Gastroesophageal sphincter (tissue), 4 donors: ENCODE measurements around the gene MGAT5B. TPM values are rescaled to one million over a fixed set of nuclear protein-coding genes. Genes with fewer than 3 reads are reported as not detected.

Source experiments
- ATAC-seq: fragments of 150-250 bp; one replicate; pipeline ENCODE4 v1.9.1; 2016; ENCODE audit warnings: mild to moderate bottlenecking, moderate library complexity
- H3K27ac ChIP-seq, 4 donors: fragments of 200-600 bp; sonication (generic) in 3 of 4; 1 replicate in 3 of 4; 2 replicates in 1 of 4; pipeline ENCODE4 v1.5.1; 2016 to 2019
- H3K27me3 ChIP-seq: fragments of 200-600 bp; sonication (generic); one replicate; pipeline ENCODE4 v1.5.1; 2019
- H3K36me3 ChIP-seq, 2 donors: fragments of 200-600 bp; sonication (generic); one replicate each; pipeline ENCODE4 v1.5.1; 2019; ENCODE audit warnings: control low read depth in 1 of 2
- H3K4me1 ChIP-seq, 3 donors: fragments of 200-600 bp; sonication (generic); 1 replicate in 2 of 3; 2 replicates in 1 of 3; pipeline ENCODE4 v1.5.1; 2016 to 2019; ENCODE audit warnings: control low read depth in 2 of 3
- H3K4me3 ChIP-seq, 2 donors: fragments of 200-600 bp; sonication (generic); one replicate each; pipeline ENCODE4 v1.5.1; 2019; ENCODE audit warnings: mild to moderate bottlenecking in 1 of 2, moderate library complexity in 1 of 2
- H3K9me3 ChIP-seq, 3 donors: fragments of 200-600 bp; sonication (generic); one replicate each; pipeline ENCODE4 v1.5.1; 2017 to 2019; ENCODE audit warnings: control low read depth in 2 of 3
- EP300 ChIP-seq: sonication (generic); formaldehyde crosslinking; IDR thresholded peaks from one replicate; pipeline ENCODE4 v1.6.1; 2017; ENCODE audit warnings: antibody characterized with exemption, mild to moderate bottlenecking
- POLR2A ChIP-seq, 2 donors: fragments of 450-650 bp; IDR thresholded peaks; one replicate each; pipeline ENCODE4 v1.6.1; 2017; ENCODE audit warnings: antibody characterized with exemption in 2 of 2, mild to moderate bottlenecking in 2 of 2, moderate library complexity in 1 of 2
- POLR2AphosphoS5 ChIP-seq: sonication (generic); formaldehyde crosslinking; IDR thresholded peaks from one replicate; pipeline ENCODE4 v1.6.1; 2017; ENCODE audit warnings: antibody characterized with exemption
- WGBS, 2 donors: methylation state at CpG; one replicate each; pipeline ENCODE4 v1.1.5; 2018; ENCODE audit warnings: low coverage in 1 of 2; 5-methylcytosine and 5-hydroxymethylcytosine counted together
- total RNA-seq, 4 donors: library from RNA; depleted of rRNA; stranded (reverse); fragments of >200 nt; gene quantifications; one replicate each; pipeline ENCODE4 v1.1.0, GENCODE V29; 2016
- TF ChIP-seq, protein P1 (sequence below), 4 experiments: fragments of 200-600 bp in 2 of 4; fragments of 450-650 bp in 2 of 4; sonication (generic) in 1 of 4; IDR thresholded peaks; one replicate each; pipeline ENCODE4 v1.5.1; 2017 to 2019; ENCODE audit warnings: antibody characterized with exemption in 4 of 4, mild to moderate bottlenecking in 2 of 4, moderate library complexity in 2 of 4

Gene MGAT5B
- total RNA-seq, 4 donors from 2014 or later, result 0.12 to 0.81 (median 0.29) TPM

DNA sequence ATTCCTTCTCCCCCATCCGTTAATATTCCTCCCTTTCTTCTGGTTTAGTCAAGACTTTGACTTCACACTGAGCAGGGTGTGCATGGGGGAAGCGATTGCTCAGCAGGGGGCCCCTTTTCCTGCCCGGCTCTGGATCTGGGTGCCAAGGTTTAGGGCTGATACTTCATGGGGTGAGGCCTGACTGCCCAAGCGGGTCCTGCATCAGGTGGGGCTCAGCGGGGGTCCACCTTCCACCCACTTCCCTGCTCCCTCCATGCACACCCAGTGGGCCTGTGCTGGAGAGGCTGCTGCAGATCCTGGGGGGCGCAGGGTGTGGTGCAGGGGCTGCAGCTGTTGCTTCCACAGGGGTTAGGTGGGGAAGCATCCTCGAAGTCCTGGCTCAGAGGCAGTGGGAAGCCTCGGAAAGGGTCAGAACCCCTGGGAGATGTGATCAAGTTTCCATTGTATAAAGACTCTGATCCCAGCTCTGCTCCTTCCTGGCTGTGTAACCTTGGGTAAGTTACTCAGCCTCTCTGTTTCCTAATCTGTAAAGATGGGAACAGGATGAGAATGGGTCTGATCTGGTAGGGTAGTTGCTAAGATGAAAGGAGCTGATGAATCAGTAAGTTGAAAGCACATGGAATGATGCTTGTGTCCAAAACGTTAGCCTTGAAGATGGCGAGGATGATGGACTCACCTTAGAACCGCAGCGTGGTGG is 53.3 kb downstream of the MGAT5B start:
- ATAC-seq, result no peak
- H3K4me3 ChIP-seq, result no peak overlapping the region
- TF ChIP-seq, protein P1, sequence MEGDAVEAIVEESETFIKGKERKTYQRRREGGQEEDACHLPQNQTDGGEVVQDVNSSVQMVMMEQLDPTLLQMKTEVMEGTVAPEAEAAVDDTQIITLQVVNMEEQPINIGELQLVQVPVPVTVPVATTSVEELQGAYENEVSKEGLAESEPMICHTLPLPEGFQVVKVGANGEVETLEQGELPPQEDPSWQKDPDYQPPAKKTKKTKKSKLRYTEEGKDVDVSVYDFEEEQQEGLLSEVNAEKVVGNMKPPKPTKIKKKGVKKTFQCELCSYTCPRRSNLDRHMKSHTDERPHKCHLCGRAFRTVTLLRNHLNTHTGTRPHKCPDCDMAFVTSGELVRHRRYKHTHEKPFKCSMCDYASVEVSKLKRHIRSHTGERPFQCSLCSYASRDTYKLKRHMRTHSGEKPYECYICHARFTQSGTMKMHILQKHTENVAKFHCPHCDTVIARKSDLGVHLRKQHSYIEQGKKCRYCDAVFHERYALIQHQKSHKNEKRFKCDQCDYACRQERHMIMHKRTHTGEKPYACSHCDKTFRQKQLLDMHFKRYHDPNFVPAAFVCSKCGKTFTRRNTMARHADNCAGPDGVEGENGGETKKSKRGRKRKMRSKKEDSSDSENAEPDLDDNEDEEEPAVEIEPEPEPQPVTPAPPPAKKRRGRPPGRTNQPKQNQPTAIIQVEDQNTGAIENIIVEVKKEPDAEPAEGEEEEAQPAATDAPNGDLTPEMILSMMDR (IDR thresholded peaks at IDR 0.05), result no peak
- TF ChIP-seq EP300 (no peak), POLR2AphosphoS5 (no peak), POLR2A (IDR thresholded peaks at IDR 0.05) (no peak)
- H3K27me3 ChIP-seq, result peaks cover 72% of the 10 kb centered on the region
- H3K4me1 ChIP-seq, result peaks cover 0 to 10% (median 4%) of the 10 kb centered on the region in 3 donors
- no peak overlapping the region for H3K27ac ChIP-seq
- H3K9me3 ChIP-seq, result no peaks in the 10 kb centered on the region
- H3K36me3 ChIP-seq, result no peaks in the 10 kb centered on the region
- 81% methylated on average over 5 of the region's 12 CpGs; no CpG with 5 or more reads in 1 of the 2 donors for WGBS, 2 donors

DNA sequence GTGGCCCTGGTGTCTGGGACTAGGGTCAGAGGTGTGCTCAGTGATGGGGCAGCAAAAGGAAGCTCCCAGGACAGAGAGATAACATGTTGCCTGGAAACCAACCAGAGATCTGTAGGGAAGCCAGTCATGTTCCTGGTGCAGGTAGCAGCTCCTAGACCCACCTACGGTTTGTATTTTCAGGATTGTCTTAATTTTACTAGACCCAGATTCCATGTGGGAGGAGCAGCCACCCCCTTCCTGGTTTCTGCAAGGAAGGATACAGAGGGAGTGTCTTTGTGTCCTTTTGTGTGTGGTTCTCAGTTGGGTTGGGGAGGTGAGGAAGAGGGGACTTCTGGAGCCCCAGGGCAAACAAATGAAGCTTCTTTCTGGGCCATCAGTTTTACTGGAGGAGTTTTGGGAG is 53.9 kb downstream of the MGAT5B start:
- WGBS, 2 donors, result 20% methylated on average over 1 of the region's 1 CpG; no CpG with 5 or more reads in 1 of the 2 donors
- TF ChIP-seq POLR2A (IDR thresholded peaks at IDR 0.05) (no peak), POLR2AphosphoS5 (no peak), EP300 (no peak)
- TF ChIP-seq, protein P1 (IDR thresholded peaks at IDR 0.05), result no peak

DNA sequence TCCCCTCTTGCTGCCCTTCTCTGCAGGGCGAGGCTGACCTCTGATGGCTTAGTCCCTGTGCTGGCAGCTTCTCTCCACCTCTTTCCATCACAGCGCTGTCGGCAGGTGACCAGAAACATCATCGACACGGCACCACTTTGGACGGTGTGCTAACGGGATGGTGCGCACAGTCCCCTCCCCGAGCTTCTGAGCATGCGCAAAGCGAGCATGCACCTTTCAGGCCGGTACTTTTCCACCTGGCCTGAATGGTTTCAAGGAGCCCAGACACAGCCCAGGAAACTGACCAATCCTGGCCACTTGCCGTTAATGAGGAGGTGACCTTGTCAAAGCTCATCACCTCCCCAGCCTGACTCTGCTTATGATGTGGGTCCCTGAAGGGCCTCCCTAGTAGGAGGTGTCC is 54.8 kb downstream of the MGAT5B start:
- no peak overlapping the region for H3K4me3 ChIP-seq
- no peaks in the 10 kb centered on the region for H3K9me3 ChIP-seq
- H3K4me1 ChIP-seq, result peaks cover 0 to 10% (median 4%) of the 10 kb centered on the region in 3 donors
- peaks cover 61% of the 10 kb centered on the region for H3K27me3 ChIP-seq
- no peak for TF ChIP-seq EP300
- no CpG with 5 or more reads among the region's 13 CpGs for WGBS, 2 donors
- no peak for ATAC-seq
- no peaks in the 10 kb centered on the region for H3K36me3 ChIP-seq
- H3K27ac ChIP-seq, result no peak overlapping the region

More for the DNA sequence above, 53.9 kb downstream of the MGAT5B start:
- Histone ChIP-seq H3K4me3 (no peak overlapping the region), H3K27me3 (peaks cover 67% of the 10 kb centered on the region), H3K27ac (no peak overlapping the region), H3K36me3 (no peaks in the 10 kb centered on the region), H3K4me1 (peaks cover 0 to 10% (median 4%) of the 10 kb centered on the region in 3 donors), H3K9me3 (no peaks in the 10 kb centered on the region)
- ATAC-seq, result no peak

DNA sequence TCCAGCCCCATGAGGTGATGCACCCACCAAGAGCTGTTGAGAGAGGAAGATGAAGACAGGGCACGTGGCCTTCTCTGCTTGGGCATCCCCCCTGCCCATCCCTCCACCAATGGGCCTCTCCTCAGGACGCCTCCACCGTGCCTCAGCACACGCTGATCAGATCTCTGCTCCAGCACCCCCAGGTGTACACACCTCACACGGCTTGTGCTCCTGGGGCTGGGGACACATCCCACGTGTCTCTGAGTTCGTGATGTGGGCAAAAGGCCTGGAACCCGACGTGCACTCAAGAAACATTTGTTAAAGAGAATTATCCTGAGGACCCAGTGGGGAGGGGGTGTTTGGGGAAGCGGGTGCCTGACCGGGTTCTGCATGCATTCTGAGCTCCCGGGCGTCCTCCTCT is 55.3 kb downstream of the MGAT5B start:
- Histone ChIP-seq H3K4me1 (peaks cover 0 to 10% (median 4%) of the 10 kb centered on the region in 3 donors), H3K4me3 (no peak overlapping the region), H3K9me3 (no peaks in the 10 kb centered on the region), H3K27me3 (peaks cover 58% of the 10 kb centered on the region), H3K36me3 (no peaks in the 10 kb centered on the region), H3K27ac (no peak overlapping the region)
- TF ChIP-seq, protein P1 (IDR thresholded peaks at IDR 0.05), result no peak
- TF ChIP-seq EP300, result no peak
- TF ChIP-seq POLR2AphosphoS5, result no peak
- TF ChIP-seq POLR2A (IDR thresholded peaks at IDR 0.05), result no peak
- no peak for ATAC-seq
- WGBS, 2 donors, result 80% methylated on average over 1 to 2 of the region's 13 CpGs

DNA sequence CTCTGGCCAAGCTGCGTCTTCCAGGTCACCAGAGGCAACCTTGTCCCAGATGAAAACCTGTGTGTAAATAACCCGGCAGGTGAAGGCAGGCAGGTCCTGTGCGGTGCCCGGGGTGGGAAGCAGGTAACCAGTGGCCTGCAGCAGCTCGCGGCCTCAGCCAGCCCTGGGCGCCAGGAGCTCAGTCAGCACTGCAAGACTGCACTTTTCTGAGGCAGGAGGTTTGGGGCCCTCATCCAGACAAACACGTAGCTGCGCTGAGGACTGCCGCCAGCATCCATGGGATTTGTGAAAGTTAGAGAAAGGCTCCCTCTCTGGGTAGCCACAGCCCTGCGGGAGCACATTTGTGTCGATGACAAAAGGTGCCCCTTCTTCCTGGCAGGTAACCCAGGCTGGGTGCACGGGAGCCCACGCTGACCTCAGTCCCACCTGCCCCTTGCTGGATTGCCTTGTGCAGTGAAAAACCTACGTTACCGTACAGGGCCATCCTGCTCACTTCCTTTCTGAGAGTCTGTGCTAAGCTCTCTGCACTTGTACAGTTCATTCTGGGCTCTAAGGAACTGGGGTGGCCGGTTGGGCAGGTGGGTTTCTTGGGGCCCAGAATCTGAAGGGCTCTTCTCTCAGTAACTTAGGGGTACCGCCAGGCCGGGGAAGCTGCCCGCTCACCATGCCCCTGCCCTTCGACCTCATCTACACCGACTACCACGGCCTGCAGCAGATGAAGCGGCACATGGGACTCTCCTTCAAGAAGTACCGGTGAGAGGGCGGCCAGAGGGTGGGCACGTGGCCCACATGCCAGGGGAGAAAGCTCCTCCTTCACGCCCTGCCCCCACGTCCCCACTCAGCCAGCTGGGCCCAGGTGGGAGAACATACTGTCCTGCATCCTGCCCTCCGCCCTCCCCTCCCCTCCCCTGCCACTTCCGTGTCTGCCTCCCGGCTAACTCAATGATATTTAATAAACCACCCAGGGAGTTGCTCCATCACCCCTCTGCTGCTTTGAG is 56.4 kb downstream of the MGAT5B start:
- Histone ChIP-seq H3K27me3 (peaks cover 56% of the 10 kb centered on the region), H3K9me3 (no peaks in the 10 kb centered on the region), H3K36me3 (no peaks in the 10 kb centered on the region), H3K27ac (no peak overlapping the region), H3K4me1 (peaks cover 0 to 10% (median 4%) of the 10 kb centered on the region in 3 donors), H3K4me3 (no peak overlapping the region)
- TF ChIP-seq POLR2AphosphoS5 (no peak), POLR2A (IDR thresholded peaks at IDR 0.05) (no peak), EP300 (no peak)
- TF ChIP-seq, protein P1 (IDR thresholded peaks at IDR 0.05), result no peak
- WGBS, 2 donors, result 67% methylated on average over 1 of the region's 32 CpGs; no CpG with 5 or more reads in 1 of the 2 donors
- no peak for ATAC-seq
